ENCODE data around the gene SLC9B2.

SLC9B2 gene

GRCh38 chr4:103074744-103075434 is 1.7 kb downstream of the SLC9B2 start:
- FAIRE-seq (peak; percentile 17), DNase-seq (ENCODE audit: insufficient read length) (no peak)
- no peak for TF ChIP-seq POLR2AphosphoS5 (IDR thresholded peaks at IDR 0.05; ENCODE audit: low read depth, low read length)
- no peak for TF ChIP-seq POLR2A (IDR thresholded peaks at IDR 0.05; ENCODE audit: low read depth, low read length)
- no peak for TF ChIP-seq TAF1 (IDR thresholded peaks at IDR 0.05; ENCODE audit: borderline replicate concordance, low read depth, low read length)

GRCh38 chr4:103073792-103074438 is 2.6 kb downstream of the SLC9B2 start:
- DNase-seq (ENCODE audit: insufficient read length): no peak
- FAIRE-seq: no peak
- TF ChIP-seq TAF1 (IDR thresholded peaks at IDR 0.05; ENCODE audit: borderline replicate concordance, low read depth, low read length): no peak
- TF ChIP-seq POLR2A (IDR thresholded peaks at IDR 0.05; ENCODE audit: low read depth, low read length): no peak
- TF ChIP-seq POLR2AphosphoS5 (IDR thresholded peaks at IDR 0.05; ENCODE audit: low read depth, low read length): no peak

- DNase-seq (ENCODE audit: insufficient read length): no peak
- peak; percentile 27 for FAIRE-seq
- no peak for TF ChIP-seq TAF1 (IDR thresholded peaks at IDR 0.05; ENCODE audit: borderline replicate concordance, low read depth, low read length)
- no peak for TF ChIP-seq POLR2AphosphoS5 (IDR thresholded peaks at IDR 0.05; ENCODE audit: low read depth, low read length)
- no peak for TF ChIP-seq POLR2A (IDR thresholded peaks at IDR 0.05; ENCODE audit: low read depth, low read length)
Measured at GRCh38 chr4:103067841-103068547, 8.6 kb downstream of the SLC9B2 start.

GRCh38 chr4:103060453-103061148 is 16.0 kb downstream of the SLC9B2 start:
- TF ChIP-seq POLR2A (IDR thresholded peaks at IDR 0.05; ENCODE audit: low read depth, low read length): no peak
- TF ChIP-seq TAF1 (IDR thresholded peaks at IDR 0.05; ENCODE audit: borderline replicate concordance, low read depth, low read length): no peak
- no peak for TF ChIP-seq POLR2AphosphoS5 (IDR thresholded peaks at IDR 0.05; ENCODE audit: low read depth, low read length)
- no peak for DNase-seq (ENCODE audit: insufficient read length)
- FAIRE-seq: no peak

GRCh38 chr4:103054030-103054429 is 22.5 kb downstream of the SLC9B2 start:
- TF ChIP-seq TAF1 (IDR thresholded peaks at IDR 0.05; ENCODE audit: borderline replicate concordance, low read depth, low read length) (no peak), POLR2AphosphoS5 (IDR thresholded peaks at IDR 0.05; ENCODE audit: low read depth, low read length) (no peak), POLR2A (IDR thresholded peaks at IDR 0.05; ENCODE audit: low read depth, low read length) (no peak)
- DNase-seq (ENCODE audit: insufficient read length) (no peak), FAIRE-seq (no peak)

- DNase-seq (ENCODE audit: insufficient read length) (no peak), FAIRE-seq (no peak)
- no peak for TF ChIP-seq POLR2A (IDR thresholded peaks at IDR 0.05; ENCODE audit: low read depth, low read length)
- TF ChIP-seq POLR2AphosphoS5 (IDR thresholded peaks at IDR 0.05; ENCODE audit: low read depth, low read length): no peak
- no peak for TF ChIP-seq TAF1 (IDR thresholded peaks at IDR 0.05; ENCODE audit: borderline replicate concordance, low read depth, low read length)
Measured at GRCh38 chr4:103052779-103053178, 23.8 kb downstream of the SLC9B2 start.

GRCh38 chr4:103052145-103052544 is 24.4 kb downstream of the SLC9B2 start:
- TF ChIP-seq TAF1 (IDR thresholded peaks at IDR 0.05; ENCODE audit: borderline replicate concordance, low read depth, low read length) (no peak), POLR2AphosphoS5 (IDR thresholded peaks at IDR 0.05; ENCODE audit: low read depth, low read length) (no peak), POLR2A (IDR thresholded peaks at IDR 0.05; ENCODE audit: low read depth, low read length) (no peak)
- DNase-seq (ENCODE audit: insufficient read length): no peak
- no peak for FAIRE-seq

- TF ChIP-seq POLR2AphosphoS5 (IDR thresholded peaks at IDR 0.05; ENCODE audit: low read depth, low read length) (no peak), POLR2A (IDR thresholded peaks at IDR 0.05; ENCODE audit: low read depth, low read length) (no peak), TAF1 (IDR thresholded peaks at IDR 0.05; ENCODE audit: borderline replicate concordance, low read depth, low read length) (no peak)
- DNase-seq (ENCODE audit: insufficient read length): no peak
- no peak for FAIRE-seq
Measured at GRCh38 chr4:103050736-103051436, 25.7 kb downstream of the SLC9B2 start.

GRCh38 chr4:103046416-103047290 is 29.9 kb downstream of the SLC9B2 start:
- TF ChIP-seq TAF1 (IDR thresholded peaks at IDR 0.05; ENCODE audit: borderline replicate concordance, low read depth, low read length) (no peak), POLR2AphosphoS5 (IDR thresholded peaks at IDR 0.05; ENCODE audit: low read depth, low read length) (no peak), POLR2A (IDR thresholded peaks at IDR 0.05; ENCODE audit: low read depth, low read length) (no peak)
- DNase-seq (ENCODE audit: insufficient read length): no peak
- FAIRE-seq: peak; percentile 54

- no peak for FAIRE-seq
- TF ChIP-seq POLR2A (IDR thresholded peaks at IDR 0.05; ENCODE audit: low read depth, low read length): no peak
- no peak for TF ChIP-seq TAF1 (IDR thresholded peaks at IDR 0.05; ENCODE audit: borderline replicate concordance, low read depth, low read length)
- no peak for TF ChIP-seq POLR2AphosphoS5 (IDR thresholded peaks at IDR 0.05; ENCODE audit: low read depth, low read length)
- no peak for DNase-seq (ENCODE audit: insufficient read length)
Measured at GRCh38 chr4:103044183-103044582, 32.4 kb downstream of the SLC9B2 start.

Measured in GM12892 (cell line).